H1 (cell line): ENCODE results near the gene TMED8. TPM values are rescaled to one million over a fixed set of nuclear protein-coding genes. Genes with fewer than 3 reads are reported as not detected.

Source experiments
- CBX5 ChIP-seq: fragments of 300-800, 300-1000 bp; sonication (generic); IDR thresholded peaks from 2 replicates; pipeline ENCODE4 v1.7.1; 2016; ENCODE audit warnings: antibody characterized with exemption, low read length, low read depth
- CTBP2 ChIP-seq: IDR thresholded peaks from 2 replicates; pipeline ENCODE4 v1.7.0; 2011; ENCODE audit warnings: borderline replicate concordance, mild to moderate bottlenecking, moderate library complexity, mixed read lengths, low read length; ENCODE audit not compliant: insufficient read depth, insufficient read length
- EGR1 ChIP-seq: IDR thresholded peaks from 2 replicates; pipeline ENCODE4 v1.6.1; 2011; ENCODE audit warnings: low read depth, low read length, borderline replicate concordance
- FOSL1 ChIP-seq: IDR thresholded peaks from 2 replicates; pipeline ENCODE4 v1.6.1; 2011; ENCODE audit warnings: mild to moderate bottlenecking, low read depth, low read length, moderate library complexity; ENCODE audit not compliant: insufficient read depth
- JUND ChIP-seq: IDR thresholded peaks from 2 replicates; pipeline ENCODE4 v1.6.1; 2011; ENCODE audit warnings: mild to moderate bottlenecking, improper control_type of control experiment, low read length
- KDM1A ChIP-seq: fragments of 200-600, 300-600 bp; sonication (generic); IDR thresholded peaks from 2 replicates; pipeline ENCODE4 v1.7.1; 2016; ENCODE audit warnings: mild to moderate bottlenecking, low read length, borderline replicate concordance
- KDM5A ChIP-seq: fragments of 200-600 bp; IDR thresholded peaks from 2 replicates; pipeline ENCODE4 v1.7.1; 2012; ENCODE audit warnings: mild to moderate bottlenecking, low read length, inconsistent platforms, mixed read lengths
- POU5F1 ChIP-seq: IDR thresholded peaks from 2 replicates; pipeline ENCODE4 v1.6.1; 2011; ENCODE audit warnings: low read depth, mild to moderate bottlenecking, low read length, moderate library complexity
- SIRT6 ChIP-seq: IDR thresholded peaks from one replicate; pipeline ENCODE4 v1.7.1; 2012; ENCODE audit warnings: low read length, inconsistent platforms
- SP2 ChIP-seq: IDR thresholded peaks from 2 replicates; pipeline ENCODE4 v1.6.1; 2012; ENCODE audit warnings: mild to moderate bottlenecking, low read length, inconsistent platforms
- SP4 ChIP-seq: IDR thresholded peaks from 2 replicates; pipeline ENCODE4 v1.6.1; 2012; ENCODE audit warnings: low read length, inconsistent platforms
- TBP ChIP-seq: IDR thresholded peaks from 2 replicates; pipeline ENCODE4 v1.6.1; 2011; ENCODE audit warnings: low read depth, low read length, improper control_type of control experiment
- polyA plus RNA-seq, 7 experiments: library from polyadenylated mRNA; depleted of rRNA in 3 of 7; stranded (reverse) in 5 of 7; unstranded in 2 of 7; fragments of >200 nt in 5 of 7; fragments of 200-250 nt in 2 of 7; gene quantifications; 1 replicate in 5 of 7; 2 replicates in 1 of 7; 4 replicates in 1 of 7; pipeline versions ENCODE4 v1.2.1 to v1.2.3, GENCODE V29; 2011 to 2013; ENCODE audit warnings: missing spikeins in 2 of 7, mixed read lengths in 2 of 7
- total RNA-seq: library from RNA; stranded (reverse); fragmentation: NEBNext Ultra II Directional; extraction: Animal tissue kit (Norgen Biotek cat#: 25700); gene quantifications from 2 replicates; pipeline ENCODE4 v1.2.1, GENCODE V29; 2021

Gene TMED8
- total and polyA plus RNA-seq, 2 of the 8 experiments (the other 6 are each of a cell fraction or from before 2014, with no cell fraction given), result 5.5 to 13.4 TPM

GRCh38 chr14:77322250-77322902, 54.5 kb downstream of the TMED8 start (continued):
- TF ChIP-seq KDM1A (no peak), EGR1 (no peak), TBP (no peak), SP2 (no peak), POU5F1 (no peak), KDM5A (no peak), JUND (no peak), CBX5 (no peak), CTBP2 (no peak), SIRT6 (no peak), FOSL1 (no peak), SP4 (no peak)
